Endodermal cell (in vitro differentiated cells): ENCODE measurements around the gene LCAT. TPM values are rescaled to one million over a fixed set of nuclear protein-coding genes. Genes with fewer than 3 reads are reported as not detected.

Experiments
- DNase-seq: peaks from one replicate; pipeline ENCODE4 v3.0.0-alpha.2; 2017
- H3K27ac ChIP-seq: 2 replicates; pipeline ENCODE4 v1.5.1; 2013; ENCODE audit warnings: mild to moderate bottlenecking, low read depth, low read length, moderate library complexity
- H3K27me3 ChIP-seq: 2 replicates; pipeline ENCODE4 v1.6.1; 2013; ENCODE audit warnings: mild to moderate bottlenecking, low read length, moderate library complexity; ENCODE audit not compliant: insufficient read depth, control insufficient read depth, poor library complexity, severe bottlenecking
- H3K36me3 ChIP-seq: 2 replicates; pipeline ENCODE4 v1.7.0; 2013; ENCODE audit warnings: mild to moderate bottlenecking, low read length, moderate library complexity; ENCODE audit not compliant: control insufficient read depth, insufficient read depth
- H3K4me1 ChIP-seq: one replicate; pipeline ENCODE4 v1.7.0; 2013; ENCODE audit warnings: low read length; ENCODE audit not compliant: control insufficient read depth, insufficient read depth
- H3K4me3 ChIP-seq: 2 replicates; pipeline ENCODE4 v1.5.1; 2013; ENCODE audit warnings: mild to moderate bottlenecking, low read length, moderate library complexity
- H3K9ac ChIP-seq: 2 replicates; pipeline ENCODE4 v1.6.1; 2013; ENCODE audit warnings: mild to moderate bottlenecking, low read length, moderate library complexity; ENCODE audit not compliant: poor library complexity, severe bottlenecking; ENCODE audit errors: extremely low read depth
- H3K9me3 ChIP-seq: 2 replicates; pipeline ENCODE4 v1.6.1; 2013; ENCODE audit warnings: mild to moderate bottlenecking, low read length, moderate library complexity; ENCODE audit not compliant: control insufficient read depth
- H3K27ac Mint-ChIP-seq: 2 replicates; pipeline ENCODE4 v1.8.0; 2020; ENCODE audit warnings: mixed read lengths
- H3K27me3 Mint-ChIP-seq: 2 replicates; pipeline ENCODE4 v1.8.0; 2021; ENCODE audit warnings: mild to moderate bottlenecking, mixed read lengths; ENCODE audit not compliant: insufficient read depth
- H3K36me3 Mint-ChIP-seq: 2 replicates; pipeline ENCODE4 v1.8.0; 2020; ENCODE audit warnings: low read depth, mixed read lengths
- H3K4me1 Mint-ChIP-seq: 2 replicates; pipeline ENCODE4 v1.8.0; 2020; ENCODE audit warnings: mixed read lengths
- H3K4me3 Mint-ChIP-seq: 2 replicates; pipeline ENCODE4 v1.8.0; 2020; ENCODE audit warnings: mild to moderate bottlenecking, moderate library complexity, mixed read lengths
- H3K9me3 Mint-ChIP-seq: 2 replicates; pipeline ENCODE4 v1.8.0; 2020; ENCODE audit warnings: mild to moderate bottlenecking, mixed read lengths
- CTCF ChIP-seq: fragments of 200-600 bp; sonication (generic); conservative IDR thresholded peaks from 2 replicates; pipeline ENCODE4 v1.5.0; 2021; ENCODE audit warnings: antibody characterized with exemption, mild to moderate bottlenecking
- WGBS, 2 experiments: methylation state at CpG; one replicate each; pipeline versions ENCODE4 v1.1.5 to v1.1.7; 2013; ENCODE audit warnings: missing lambda C conversion rate in 2 of 2, mixed read lengths in 1 of 2; ENCODE audit not compliant: insufficient coverage in 1 of 2, insufficient read length in 1 of 2; 5-methylcytosine and 5-hydroxymethylcytosine counted together
- total RNA-seq, 2 donors: library from RNA; stranded (reverse); fragmentation: NEBNext Ultra II Directional in 1 of 2; extraction: Animal tissue kit (Norgen Biotek cat#: 25700) in 1 of 2; gene quantifications; 2 replicates in 1 of 2; 3 replicates in 1 of 2; pipeline ENCODE4 v1.2.1, GENCODE V29; 2021

Gene LCAT
- total RNA-seq, 2 donors from 2014 or later: 8.4 to 14.3 TPM

- peaks cover 16% of the 10 kb centered on the region for H3K4me1 ChIP-seq
- Mint-ChIP-seq H3K4me1 (peaks cover 9% of the 10 kb centered on the region), H3K4me3 (no peak overlapping the region), H3K27me3 (no peaks in the 10 kb centered on the region), H3K36me3 (peaks cover 44% of the 10 kb centered on the region), H3K9me3 (no peaks in the 10 kb centered on the region), H3K27ac (no peak overlapping the region)
- 93 to 97% methylated on average over 5 to 8 of the region's 8 CpGs for WGBS, 2 experiments
- peaks cover 60% of the 10 kb centered on the region for H3K36me3 ChIP-seq
- no peak overlapping the region for H3K4me3 ChIP-seq
- TF ChIP-seq CTCF: no peak
- no peak overlapping the region for H3K9ac ChIP-seq
- H3K9me3 ChIP-seq: no peaks in the 10 kb centered on the region
- no peak for DNase-seq
- H3K27me3 ChIP-seq: no peaks in the 10 kb centered on the region
- no peak overlapping the region for H3K27ac ChIP-seq
These were observed 18.2 kb upstream of the LCAT start for GRCh38 chr16:67962135-67962534.

GRCh38 chr16:67961551-67961957 lies 17.6 kb upstream of the LCAT start:
- H3K9ac ChIP-seq: no peak overlapping the region
- Mint-ChIP-seq H3K27ac (no peak overlapping the region), H3K4me1 (peaks cover 4% of the 10 kb centered on the region), H3K9me3 (no peaks in the 10 kb centered on the region), H3K27me3 (no peaks in the 10 kb centered on the region), H3K4me3 (no peak overlapping the region), H3K36me3 (peaks cover 44% of the 10 kb centered on the region)
- H3K9me3 ChIP-seq: no peaks in the 10 kb centered on the region
- WGBS, 2 experiments: 97% methylated on average over 7 to 13 of the region's 13 CpGs
- no peak overlapping the region for H3K27ac ChIP-seq
- H3K36me3 ChIP-seq: peaks cover 60% of the 10 kb centered on the region
- H3K27me3 ChIP-seq: no peaks in the 10 kb centered on the region
- no peak for TF ChIP-seq CTCF
- no peak overlapping the region for H3K4me3 ChIP-seq
- peaks cover 16% of the 10 kb centered on the region for H3K4me1 ChIP-seq
- no peak for DNase-seq

GRCh38 chr16:67959536-67960329 lies 15.8 kb upstream of the LCAT start:
- peaks cover 69% of the 10 kb centered on the region for H3K36me3 ChIP-seq
- no peak overlapping the region for H3K4me3 ChIP-seq
- no peaks in the 10 kb centered on the region for H3K27me3 Mint-ChIP-seq
- H3K4me3 Mint-ChIP-seq: no peak overlapping the region
- no peak for DNase-seq
- 88 to 95% methylated on average over 7 to 11 of the region's 11 CpGs for WGBS, 2 experiments
- H3K27ac Mint-ChIP-seq: no peak overlapping the region
- peaks cover under 1% of the 10 kb centered on the region for H3K4me1 Mint-ChIP-seq
- no peaks in the 10 kb centered on the region for H3K27me3 ChIP-seq
- H3K27ac ChIP-seq: no peak overlapping the region
- TF ChIP-seq CTCF: no peak
- H3K9ac ChIP-seq: no peak overlapping the region
- H3K9me3 Mint-ChIP-seq: no peaks in the 10 kb centered on the region
- peaks cover 3% of the 10 kb centered on the region for H3K4me1 ChIP-seq
- no peaks in the 10 kb centered on the region for H3K9me3 ChIP-seq
- peaks cover 47% of the 10 kb centered on the region for H3K36me3 Mint-ChIP-seq
